Ovary (tissue), 9 donors: ENCODE measurements around the gene ERBB2. TPM values are rescaled to one million over a fixed set of nuclear protein-coding genes. Genes with fewer than 3 reads are reported as not detected.
A peak's percentile ranks its signal among the peaks of the same experiment; 100 is the strongest.
"Not testable (repeated sequence)": the region's sequence is repeated elsewhere in the genome, so short reads cannot be mapped to it uniquely, and the experiment has no call there.

Experiments
- DNase-seq, 5 donors: peaks; one replicate each; pipeline ENCODE4 v3.0.0-alpha.2; 2019 to 2020
- H3K27ac ChIP-seq, 2 donors: fragments of 200-600 bp; one replicate each; pipeline versions ENCODE4 v1.5.1 to v1.8.0; 2019 to 2022
- H3K27me3 ChIP-seq: fragments of 200-600 bp; one replicate; pipeline ENCODE4 v1.8.0; 2022
- H3K36me3 ChIP-seq: fragments of 200-600 bp; sonication (generic); one replicate; pipeline ENCODE4 v1.5.1; 2019
- H3K4me1 ChIP-seq: one replicate; pipeline ENCODE4 v1.8.1; 2013; ENCODE audit warnings: mild to moderate bottlenecking, moderate library complexity; ENCODE audit not compliant: insufficient read depth
- H3K4me3 ChIP-seq: fragments of 200-600 bp; sonication (generic); one replicate; pipeline ENCODE4 v1.5.1; 2017
- H3K9me3 ChIP-seq, 2 donors: fragments of 200-600 bp in 1 of 2; sonication (generic) in 1 of 2; one replicate each; pipeline versions ENCODE4 v1.5.1 to v1.8.1; 2013 to 2019; ENCODE audit warnings: mild to moderate bottlenecking in 1 of 2, moderate library complexity in 1 of 2
- EP300 ChIP-seq: sonication (generic); formaldehyde crosslinking; IDR thresholded peaks from one replicate; pipeline ENCODE4 v1.6.1; 2017; ENCODE audit warnings: antibody characterized with exemption
- POLR2A ChIP-seq: fragments of 450-650 bp; IDR thresholded peaks from one replicate; pipeline ENCODE4 v1.6.1; 2017; ENCODE audit warnings: antibody characterized with exemption, mild to moderate bottlenecking, moderate library complexity
- WGBS, 3 donors: extraction: QIAGEN DNeasy Blood & Tissue Kit in 1 of 3; methylation state at CpG; one replicate each; pipeline versions ENCODE4 v1.1.5 to v1.1.7; 2013 to 2017; 5-methylcytosine and 5-hydroxymethylcytosine counted together
- intact Hi-C, 4 donors: fragments of 100-400 bp; cut with DNase I; formaldehyde crosslinking; loops; one replicate each; pipeline versions ENCODE4 v1.11.0 to v1.15.1; 2022 to 2023
- polyA plus RNA-seq, 2 donors: library from polyadenylated mRNA; stranded (reverse); fragments of 200-250 nt in 1 of 2; fragments of 350-450 nt in 1 of 2; fragmentation: Illumina TruSeq in 1 of 2; extraction: RNeasy Lipid Tissue Mini Kit (QIAGEN cat#74804) in 1 of 2; gene quantifications; one replicate each; pipeline ENCODE4 v1.2.3, GENCODE V29; 2013 to 2014
- total RNA-seq, 7 donors: library from RNA; depleted of rRNA in 2 of 7; stranded (reverse); fragments of >200 nt in 2 of 7; fragmentation: NEBNext Ultra II Directional in 3 of 7; extraction: Animal tissue kit (Norgen Biotek cat#: 25700) in 3 of 7; gene quantifications; one replicate each; pipeline versions ENCODE4 v1.1.0 to v1.2.4, GENCODE V29; 2016 to 2023
- TF ChIP-seq, protein P1 (sequence below), 3 donors: fragments of 450-650 bp in 2 of 3; fragments of 200-600 bp in 1 of 3; IDR thresholded peaks; one replicate each; pipeline versions ENCODE4 v1.5.1 to v1.8.0; 2016 to 2022; ENCODE audit warnings: antibody characterized with exemption in 3 of 3, mild to moderate bottlenecking in 1 of 3
- donor health status: DM: no; HTN: no; CAD: no; lungs with moderate emphysema.
- donor health status: DM: no; HTN: no; CAD: no.
- donor health status: Bipolar disorder and iron deficiency.
- donor health status: DM: yes; HTN: yes; CAD: no.
- donor health status: DM: no; HTN: no; CAD: no.
- donor health status: DM: yes; HTN: yes; CAD: no.

Gene ERBB2
- total and polyA plus RNA-seq, 9 donors: 20.1 to 66.3 (median 50.6) TPM

- Histone ChIP-seq H3K36me3 (no peaks in the 10 kb centered on the region), H3K27me3 (no peaks in the 10 kb centered on the region), H3K4me1 (peaks cover 7% of the 10 kb centered on the region), H3K27ac (no peak overlapping the region), H3K9me3 (no peaks in the 10 kb centered on the region), H3K4me3 (no peak overlapping the region)
- DNase-seq: no peak
- WGBS, 3 donors: 91 to 95% (median 93%) methylated on average over 5 of the region's 5 CpGs
- intact Hi-C loops: no loop called here
- no peak for TF ChIP-seq EP300
- TF ChIP-seq, protein P1, sequence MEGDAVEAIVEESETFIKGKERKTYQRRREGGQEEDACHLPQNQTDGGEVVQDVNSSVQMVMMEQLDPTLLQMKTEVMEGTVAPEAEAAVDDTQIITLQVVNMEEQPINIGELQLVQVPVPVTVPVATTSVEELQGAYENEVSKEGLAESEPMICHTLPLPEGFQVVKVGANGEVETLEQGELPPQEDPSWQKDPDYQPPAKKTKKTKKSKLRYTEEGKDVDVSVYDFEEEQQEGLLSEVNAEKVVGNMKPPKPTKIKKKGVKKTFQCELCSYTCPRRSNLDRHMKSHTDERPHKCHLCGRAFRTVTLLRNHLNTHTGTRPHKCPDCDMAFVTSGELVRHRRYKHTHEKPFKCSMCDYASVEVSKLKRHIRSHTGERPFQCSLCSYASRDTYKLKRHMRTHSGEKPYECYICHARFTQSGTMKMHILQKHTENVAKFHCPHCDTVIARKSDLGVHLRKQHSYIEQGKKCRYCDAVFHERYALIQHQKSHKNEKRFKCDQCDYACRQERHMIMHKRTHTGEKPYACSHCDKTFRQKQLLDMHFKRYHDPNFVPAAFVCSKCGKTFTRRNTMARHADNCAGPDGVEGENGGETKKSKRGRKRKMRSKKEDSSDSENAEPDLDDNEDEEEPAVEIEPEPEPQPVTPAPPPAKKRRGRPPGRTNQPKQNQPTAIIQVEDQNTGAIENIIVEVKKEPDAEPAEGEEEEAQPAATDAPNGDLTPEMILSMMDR (IDR thresholded peaks at IDR 0.05): no peak
- TF ChIP-seq POLR2A: no peak
Observed at GRCh38 chr17:39697961-39698360, 1.9 kb upstream of the ERBB2 start.

GRCh38 chr17:39699157-39699817 lies 577 bp upstream of the ERBB2 start:
- Histone ChIP-seq H3K4me3 (peak overlapping the region; percentile 70), H3K27ac (peak overlapping the region in 1 of 2 donors; percentile 45)
- DNase-seq, H3K9me3 ChIP-seq, H3K36me3 ChIP-seq, intact Hi-C loops, H3K4me1 ChIP-seq, H3K27me3 ChIP-seq: not testable (repeated sequence)
- WGBS, 3 donors: 45 to 49% (median 46%) methylated on average over 11 of the region's 11 CpGs

GRCh38 chr17:39700148-39700987 lies 504 bp downstream of the ERBB2 start:
- intact Hi-C loops: no loop called here
- DNase-seq: peak; percentile 50 to 69 (median 58)
- Histone ChIP-seq H3K4me3 (peak overlapping the region; percentile 70), H3K36me3 (no peaks in the 10 kb centered on the region), H3K27me3 (no peaks in the 10 kb centered on the region), H3K9me3 (no peaks in the 10 kb centered on the region), H3K4me1 (peaks cover 12% of the 10 kb centered on the region), H3K27ac (peak overlapping the region; percentile 45 to 53)
- no peak for TF ChIP-seq POLR2A
- WGBS, 3 donors: 0 to 1% (median 0%) methylated on average over 44 to 57 of the region's 57 CpGs

DNA sequence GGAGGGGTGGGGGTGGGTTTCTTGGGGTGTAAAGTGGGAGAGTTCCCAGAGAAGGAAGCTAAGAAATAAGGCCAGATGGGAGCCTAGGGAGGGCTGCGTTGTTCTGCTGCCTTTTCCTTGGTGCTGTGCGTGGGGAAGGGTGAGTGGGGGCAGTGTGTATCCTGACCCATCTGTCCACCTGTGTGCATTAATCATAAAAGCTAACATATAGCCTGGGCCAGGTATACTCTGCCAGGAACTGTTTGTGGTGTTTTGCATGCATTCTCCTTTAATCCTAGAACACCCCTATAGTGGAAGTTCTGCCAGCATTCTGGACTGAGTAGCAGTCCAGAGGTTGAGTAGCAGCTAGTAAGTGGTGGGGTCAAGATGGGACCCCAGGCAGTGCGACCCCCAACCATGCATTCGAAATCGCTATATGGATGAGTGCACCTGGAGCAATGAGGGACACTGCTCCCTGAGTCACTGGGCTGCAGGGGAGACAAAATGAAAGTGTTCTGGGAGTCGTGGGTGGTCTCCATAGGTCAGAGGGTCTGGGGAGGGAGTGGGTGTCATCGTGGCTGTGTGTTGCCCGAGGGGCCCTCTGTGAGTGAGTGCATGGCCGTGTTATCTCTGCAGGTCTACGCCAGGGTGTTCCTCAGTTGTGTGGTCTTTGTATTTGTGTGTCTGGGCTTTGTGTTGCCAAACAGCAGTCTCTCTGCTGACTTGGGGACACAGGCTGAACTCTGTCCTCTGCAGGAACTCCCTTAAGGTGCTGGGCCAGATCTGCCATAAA lies 1.3 kb downstream of the ERBB2 start:
- 29 to 39% (median 31%) methylated on average over 10 of the region's 10 CpGs for WGBS, 3 donors
- DNase-seq: no peak
- TF ChIP-seq, protein P1 (IDR thresholded peaks at IDR 0.05): no peak
- TF ChIP-seq EP300 (no peak), POLR2A (no peak)
- peak overlapping the region; percentile 70 for H3K4me3 ChIP-seq
- H3K9me3 ChIP-seq: no peaks in the 10 kb centered on the region
- H3K27me3 ChIP-seq: no peaks in the 10 kb centered on the region
- peaks cover 12% of the 10 kb centered on the region for H3K4me1 ChIP-seq
- intact Hi-C loops: no loop called here
- H3K36me3 ChIP-seq: no peaks in the 10 kb centered on the region
- no peak overlapping the region for H3K27ac ChIP-seq

GRCh38 chr17:39701784-39702422 lies 2.0 kb downstream of the ERBB2 start:
- 76 to 84% (median 84%) methylated on average over 4 of the region's 4 CpGs for WGBS, 3 donors
- intact Hi-C loops: no loop called here
- Histone ChIP-seq H3K36me3 (no peaks in the 10 kb centered on the region), H3K27ac (no peak overlapping the region), H3K27me3 (no peaks in the 10 kb centered on the region), H3K4me1 (peaks cover 12% of the 10 kb centered on the region), H3K9me3 (no peaks in the 10 kb centered on the region), H3K4me3 (no peak overlapping the region)
- TF ChIP-seq EP300: no peak
- no peak for TF ChIP-seq POLR2A
- TF ChIP-seq, protein P1 (IDR thresholded peaks at IDR 0.05): no peak
- no peak for DNase-seq
